ENCODE results near the gene GRAMD4. TPM values are rescaled to one million over a fixed set of nuclear protein-coding genes. Genes with fewer than 3 reads are reported as not detected.
A peak's percentile ranks its signal among the peaks of the same experiment; 100 is the strongest.

Gene GRAMD4
- total RNA-seq, 2 experiments from 2014 or later: 46.9 to 52.4 TPM

DNA sequence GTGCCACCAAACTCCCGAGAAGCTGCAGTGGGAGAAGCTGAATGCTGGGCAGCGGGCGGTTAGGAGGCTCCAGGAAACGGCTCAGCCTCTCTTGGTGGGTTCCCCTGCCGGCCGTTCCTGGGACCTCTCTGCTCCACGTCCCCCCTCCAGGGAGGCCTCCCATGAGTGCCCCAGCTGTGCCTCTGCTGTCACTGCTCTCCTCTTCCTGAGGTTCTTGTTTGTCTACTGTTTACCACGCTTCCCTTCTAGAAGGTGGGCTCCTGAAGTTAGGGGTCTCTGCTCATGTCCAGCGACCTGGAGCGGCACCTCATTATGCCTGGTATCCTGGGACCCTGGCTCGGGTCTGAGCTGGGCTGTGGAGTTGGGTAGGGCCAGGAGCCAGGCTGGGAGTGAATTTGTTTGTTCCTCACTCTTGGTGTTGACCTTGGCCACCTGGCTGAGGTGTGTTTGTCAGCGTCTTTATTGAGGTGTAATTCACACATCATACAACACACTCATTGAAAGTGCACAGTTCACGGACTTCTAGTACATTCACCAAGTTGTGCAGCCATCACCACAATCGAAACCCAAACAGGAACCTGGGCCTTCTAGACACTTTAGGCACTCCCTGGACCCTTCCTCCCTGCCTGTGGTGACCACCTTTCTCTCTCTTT is 37.8 kb upstream of the GRAMD4 start:
- Histone ChIP-seq H3K4me1 (ENCODE audit: insufficient read depth, low read length, poor library complexity, severe bottlenecking) (peaks cover 47% of the 10 kb centered on the region), H3K4me2 (ENCODE audit: low read length) (peak overlapping the region; percentile 64), H3K4me3 (ENCODE audit: low read depth, low read length, poor library complexity, severe bottlenecking) (no peak overlapping the region), H3K36me3 (ENCODE audit: insufficient read depth, low read length) (no peaks in the 10 kb centered on the region), H3K27ac (ENCODE audit: low read depth, low read length, poor library complexity, severe bottlenecking) (no peak overlapping the region), H2AFZ (ENCODE audit: low read length) (no peak overlapping the region), H3K79me2 (ENCODE audit: insufficient read depth, low read depth, low read length) (no peaks in the 10 kb centered on the region), H3K9me2 (ENCODE audit: insufficient read depth, low read length) (no peaks in the 10 kb centered on the region), H3K9me3 (ENCODE audit: low read length) (no peaks in the 10 kb centered on the region), H4K20me1 (ENCODE audit: insufficient read depth, low read length) (no peaks in the 10 kb centered on the region)
- TF ChIP-seq EZH2phosphoT487 (IDR thresholded peaks at IDR 0.05; ENCODE audit: borderline replicate concordance, low read depth, low read length): no peak
- TF ChIP-seq, protein P1, sequence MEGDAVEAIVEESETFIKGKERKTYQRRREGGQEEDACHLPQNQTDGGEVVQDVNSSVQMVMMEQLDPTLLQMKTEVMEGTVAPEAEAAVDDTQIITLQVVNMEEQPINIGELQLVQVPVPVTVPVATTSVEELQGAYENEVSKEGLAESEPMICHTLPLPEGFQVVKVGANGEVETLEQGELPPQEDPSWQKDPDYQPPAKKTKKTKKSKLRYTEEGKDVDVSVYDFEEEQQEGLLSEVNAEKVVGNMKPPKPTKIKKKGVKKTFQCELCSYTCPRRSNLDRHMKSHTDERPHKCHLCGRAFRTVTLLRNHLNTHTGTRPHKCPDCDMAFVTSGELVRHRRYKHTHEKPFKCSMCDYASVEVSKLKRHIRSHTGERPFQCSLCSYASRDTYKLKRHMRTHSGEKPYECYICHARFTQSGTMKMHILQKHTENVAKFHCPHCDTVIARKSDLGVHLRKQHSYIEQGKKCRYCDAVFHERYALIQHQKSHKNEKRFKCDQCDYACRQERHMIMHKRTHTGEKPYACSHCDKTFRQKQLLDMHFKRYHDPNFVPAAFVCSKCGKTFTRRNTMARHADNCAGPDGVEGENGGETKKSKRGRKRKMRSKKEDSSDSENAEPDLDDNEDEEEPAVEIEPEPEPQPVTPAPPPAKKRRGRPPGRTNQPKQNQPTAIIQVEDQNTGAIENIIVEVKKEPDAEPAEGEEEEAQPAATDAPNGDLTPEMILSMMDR (conservative IDR thresholded peaks at IDR 0.05; ENCODE audit: low read length): 0 out of 2 replicates have a peak, but pooled peaks have one; percentile 12
- ChIA-PET POLR2A (no interaction called here), CTCF (ENCODE audit: unreplicated experiment) (no interaction called here)
- no peak for DNase-seq (ENCODE audit: low spot score)
- intact Hi-C loops (cut with micrococcal nuclease; ENCODE audit: unreplicated experiment): no loop called here
- no TSS peak for BruUV-seq (replicated peaks)

DNA sequence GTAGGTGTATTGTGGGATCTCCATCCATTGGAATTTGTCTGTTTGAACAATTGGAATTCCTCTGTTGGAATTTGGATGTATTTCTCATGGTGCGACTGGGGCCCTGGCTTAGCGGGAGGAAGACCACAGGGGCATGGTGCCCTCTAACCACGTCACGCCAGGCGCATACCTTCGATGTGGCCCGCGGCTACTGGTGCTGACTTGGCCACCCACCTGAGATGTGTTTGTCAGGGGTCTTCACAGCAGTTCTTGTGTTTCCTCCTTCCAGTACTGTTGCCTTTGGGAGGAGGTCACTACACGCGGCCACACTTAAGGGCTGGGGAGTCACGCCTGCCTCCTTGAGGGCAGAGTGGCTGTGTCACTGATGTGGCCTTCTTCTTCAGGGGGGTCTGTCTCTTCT is 36.6 kb upstream of the GRAMD4 start:
- no peaks in the 10 kb centered on the region for H3K9me2 ChIP-seq (ENCODE audit: insufficient read depth, low read length)
- H3K36me3 ChIP-seq (ENCODE audit: insufficient read depth, low read length): no peaks in the 10 kb centered on the region
- no peak overlapping the region for H3K27ac ChIP-seq (ENCODE audit: low read depth, low read length, poor library complexity, severe bottlenecking)
- no peaks in the 10 kb centered on the region; the same call in 1 of the 2 replicates for H3K79me2 ChIP-seq (ENCODE audit: insufficient read depth, low read depth, low read length)
- no peaks in the 10 kb centered on the region for H4K20me1 ChIP-seq (ENCODE audit: insufficient read depth, low read length)
- peaks cover 50% of the 10 kb centered on the region for H3K4me1 ChIP-seq (ENCODE audit: insufficient read depth, low read length, poor library complexity, severe bottlenecking)
- intact Hi-C loops (cut with micrococcal nuclease; ENCODE audit: unreplicated experiment): no loop called here
- DNase-seq (ENCODE audit: low spot score): no peak
- no peaks in the 10 kb centered on the region for H3K9me3 ChIP-seq (ENCODE audit: low read length)
- ChIA-PET POLR2A (no interaction called here), CTCF (ENCODE audit: unreplicated experiment) (no interaction called here)
- no peak for TF ChIP-seq EZH2phosphoT487 (IDR thresholded peaks at IDR 0.05; ENCODE audit: borderline replicate concordance, low read depth, low read length)
- TF ChIP-seq, protein P1 (conservative IDR thresholded peaks at IDR 0.05; ENCODE audit: low read length): no peak
- H2AFZ ChIP-seq (ENCODE audit: low read length): no peak overlapping the region
- no peak overlapping the region for H3K4me2 ChIP-seq (ENCODE audit: low read length)
- BruUV-seq (replicated peaks): no TSS peak
- no peak overlapping the region for H3K4me3 ChIP-seq (ENCODE audit: low read depth, low read length, poor library complexity, severe bottlenecking)

DNA sequence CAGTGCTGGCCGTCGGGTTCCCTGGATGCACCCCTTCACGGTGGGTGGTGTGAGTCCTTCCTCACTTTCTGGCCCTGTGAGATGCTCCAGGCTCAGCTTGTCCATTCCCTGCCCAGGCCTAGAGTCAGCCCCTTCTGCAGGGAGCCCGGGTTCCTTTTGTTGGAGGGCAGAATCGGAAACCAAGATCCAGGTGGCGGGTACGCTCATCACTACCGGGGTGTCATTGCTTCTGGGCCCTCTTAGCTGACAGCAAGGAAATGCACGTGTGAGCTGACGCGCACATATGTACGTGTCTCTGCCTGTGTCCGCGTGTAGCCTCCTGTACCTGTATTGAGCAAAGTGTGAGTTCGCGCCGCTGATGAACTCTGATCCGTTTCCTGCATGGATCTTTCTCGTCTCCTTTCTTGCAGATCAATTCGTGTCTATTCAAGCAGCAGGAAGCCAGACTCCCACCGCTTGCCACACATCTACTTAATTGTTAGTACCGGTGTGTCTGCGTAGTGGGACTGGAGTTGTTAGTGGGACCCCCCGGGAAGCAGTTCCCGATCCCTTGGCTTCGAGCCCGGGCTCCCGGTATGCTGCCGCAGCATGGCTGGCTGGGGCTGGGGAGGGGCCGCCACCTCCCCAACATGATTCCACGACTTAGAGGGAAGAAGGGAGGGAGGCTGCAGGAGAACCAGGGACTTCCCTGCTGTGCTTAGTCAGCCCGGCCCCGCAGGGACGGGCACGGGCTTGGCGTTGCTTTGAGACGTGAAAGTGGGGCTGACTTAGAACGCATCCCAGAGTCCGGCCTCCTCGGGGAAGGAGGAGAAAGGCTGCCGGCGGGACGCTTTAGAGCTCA is 35.9 kb upstream of the GRAMD4 start:
- intact Hi-C loops (cut with micrococcal nuclease; ENCODE audit: unreplicated experiment): no loop called here
- Histone ChIP-seq H2AFZ (ENCODE audit: low read length) (no peak overlapping the region), H3K4me2 (ENCODE audit: low read length) (no peak overlapping the region), H3K36me3 (ENCODE audit: insufficient read depth, low read length) (no peaks in the 10 kb centered on the region), H3K4me1 (ENCODE audit: insufficient read depth, low read length, poor library complexity, severe bottlenecking) (peaks cover 56% of the 10 kb centered on the region), H4K20me1 (ENCODE audit: insufficient read depth, low read length) (no peaks in the 10 kb centered on the region), H3K79me2 (ENCODE audit: insufficient read depth, low read depth, low read length) (peaks cover 6% of the 10 kb centered on the region; the same call in 1 of the 2 replicates), H3K4me3 (ENCODE audit: low read depth, low read length, poor library complexity, severe bottlenecking) (no peak overlapping the region), H3K27ac (ENCODE audit: low read depth, low read length, poor library complexity, severe bottlenecking) (no peak overlapping the region), H3K9me2 (ENCODE audit: insufficient read depth, low read length) (no peaks in the 10 kb centered on the region), H3K9me3 (ENCODE audit: low read length) (no peaks in the 10 kb centered on the region)
- ChIA-PET POLR2A (no interaction called here), CTCF (ENCODE audit: unreplicated experiment) (no interaction called here)
- BruUV-seq (replicated peaks): no TSS peak
- TF ChIP-seq, protein P1 (conservative IDR thresholded peaks at IDR 0.05; ENCODE audit: low read length): no peak
- no peak for TF ChIP-seq EZH2phosphoT487 (IDR thresholded peaks at IDR 0.05; ENCODE audit: borderline replicate concordance, low read depth, low read length)
- no peak for DNase-seq (ENCODE audit: low spot score)
